ENCODE measurements around the gene TRAF3.
A peak's percentile ranks its signal among the peaks of the same experiment; 100 is the strongest.

The TRAF3 gene

GRCh38 chr14:102778338-102779083, 1.3 kb downstream of the TRAF3 start:
- H3K4me3 ChIP-seq (ENCODE audit: low read depth, low read length), result peak overlapping the region; percentile 78
- TF ChIP-seq CTCF (IDR thresholded peaks at IDR 0.05; ENCODE audit: control insufficient read depth, extremely low read depth, insufficient read depth), result no peak
- DNase-seq (ENCODE audit: low read depth), result peak; percentile 66

GRCh38 chr14:102779084-102779462, 1.8 kb downstream of the TRAF3 start:
- DNase-seq (ENCODE audit: low read depth), result no peak
- TF ChIP-seq CTCF (IDR thresholded peaks at IDR 0.05; ENCODE audit: control insufficient read depth, extremely low read depth, insufficient read depth), result no peak
- H3K4me3 ChIP-seq (ENCODE audit: low read depth, low read length), result peak overlapping the region; percentile 78

GRCh38 chr14:102779574-102780315, 2.5 kb downstream of the TRAF3 start:
- no peak for DNase-seq (ENCODE audit: low read depth)
- H3K4me3 ChIP-seq (ENCODE audit: low read depth, low read length), result no peak overlapping the region
- no peak for TF ChIP-seq CTCF (IDR thresholded peaks at IDR 0.05; ENCODE audit: control insufficient read depth, extremely low read depth, insufficient read depth)

- no peak for DNase-seq (ENCODE audit: low read depth)
- no peak for TF ChIP-seq CTCF (IDR thresholded peaks at IDR 0.05; ENCODE audit: control insufficient read depth, extremely low read depth, insufficient read depth)
- H3K4me3 ChIP-seq (ENCODE audit: low read depth, low read length), result no peak overlapping the region
Measured at GRCh38 chr14:102781063-102781462, 3.8 kb downstream of the TRAF3 start.

GRCh38 chr14:102782974-102783373, 5.7 kb downstream of the TRAF3 start:
- DNase-seq (ENCODE audit: low read depth), result no peak
- no peak for TF ChIP-seq CTCF (IDR thresholded peaks at IDR 0.05; ENCODE audit: control insufficient read depth, extremely low read depth, insufficient read depth)
- H3K4me3 ChIP-seq (ENCODE audit: low read depth, low read length), result no peak overlapping the region

GRCh38 chr14:102784892-102785594, 7.8 kb downstream of the TRAF3 start:
- TF ChIP-seq CTCF (IDR thresholded peaks at IDR 0.05; ENCODE audit: control insufficient read depth, extremely low read depth, insufficient read depth), result no peak
- no peak for DNase-seq (ENCODE audit: low read depth)
- no peak overlapping the region for H3K4me3 ChIP-seq (ENCODE audit: low read depth, low read length)
